ENCODE results near the gene OSTN.

DNA sequence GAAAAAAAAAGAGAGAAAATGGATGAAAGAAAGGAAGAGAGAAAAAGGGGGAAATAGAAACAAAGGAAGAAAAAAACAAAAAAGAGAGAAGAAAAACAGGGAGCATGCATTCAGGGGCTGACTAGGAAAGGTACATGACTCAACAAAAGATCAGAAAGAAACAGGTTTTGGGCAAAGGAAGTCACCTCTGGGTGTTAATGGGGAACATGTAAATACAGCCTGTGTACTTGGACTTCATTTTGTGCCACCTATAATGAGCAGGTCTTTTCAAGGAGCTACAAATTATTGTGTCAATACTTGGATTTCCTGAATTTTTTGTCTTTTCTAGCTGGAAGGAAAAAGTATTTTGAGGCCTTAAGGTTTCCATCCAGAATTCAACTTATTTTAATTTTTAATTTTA, 76.7 kb downstream of the OSTN start:
- TF ChIP-seq, protein P1, sequence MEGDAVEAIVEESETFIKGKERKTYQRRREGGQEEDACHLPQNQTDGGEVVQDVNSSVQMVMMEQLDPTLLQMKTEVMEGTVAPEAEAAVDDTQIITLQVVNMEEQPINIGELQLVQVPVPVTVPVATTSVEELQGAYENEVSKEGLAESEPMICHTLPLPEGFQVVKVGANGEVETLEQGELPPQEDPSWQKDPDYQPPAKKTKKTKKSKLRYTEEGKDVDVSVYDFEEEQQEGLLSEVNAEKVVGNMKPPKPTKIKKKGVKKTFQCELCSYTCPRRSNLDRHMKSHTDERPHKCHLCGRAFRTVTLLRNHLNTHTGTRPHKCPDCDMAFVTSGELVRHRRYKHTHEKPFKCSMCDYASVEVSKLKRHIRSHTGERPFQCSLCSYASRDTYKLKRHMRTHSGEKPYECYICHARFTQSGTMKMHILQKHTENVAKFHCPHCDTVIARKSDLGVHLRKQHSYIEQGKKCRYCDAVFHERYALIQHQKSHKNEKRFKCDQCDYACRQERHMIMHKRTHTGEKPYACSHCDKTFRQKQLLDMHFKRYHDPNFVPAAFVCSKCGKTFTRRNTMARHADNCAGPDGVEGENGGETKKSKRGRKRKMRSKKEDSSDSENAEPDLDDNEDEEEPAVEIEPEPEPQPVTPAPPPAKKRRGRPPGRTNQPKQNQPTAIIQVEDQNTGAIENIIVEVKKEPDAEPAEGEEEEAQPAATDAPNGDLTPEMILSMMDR (IDR thresholded peaks at IDR 0.05): no peak
- TF ChIP-seq EZH2 (IDR thresholded peaks at IDR 0.05; ENCODE audit: borderline replicate concordance, insufficient read depth, low read depth, low read length, poor library complexity, severe bottlenecking): no peak

Data from B cell (primary cell).